Measurements from ENCODE around the gene CYP2J2.
"Not testable (repeated sequence)": the region's sequence is repeated elsewhere in the genome, so short reads cannot be mapped to it uniquely, and the experiment has no call there.

The CYP2J2 gene

GRCh38 chr1:59919746-59920145 lies 6.8 kb downstream of the CYP2J2 start:
- Histone ChIP-seq H3K27ac (ENCODE audit: low read depth, low read length, severe bottlenecking) (no peak overlapping the region), H3K4me1 (ENCODE audit: control insufficient read depth, insufficient read depth, low read length, poor library complexity, severe bottlenecking) (peaks cover 9% of the 10 kb centered on the region), H3K9me3 (ENCODE audit: control insufficient read depth, low read length) (no peaks in the 10 kb centered on the region), H3K36me3 (ENCODE audit: control insufficient read depth, insufficient read depth, low read length) (no peaks in the 10 kb centered on the region), H3K4me3 (ENCODE audit: extremely low read depth, insufficient read depth, low read length, poor library complexity, severe bottlenecking) (no peak overlapping the region)
- 83% methylated on average over 1 of the region's 2 CpGs; no CpG with 5 or more reads in 1 of the 2 experiments for WGBS, 2 experiments (ENCODE audit: insufficient coverage in 2 of 2)

DNA sequence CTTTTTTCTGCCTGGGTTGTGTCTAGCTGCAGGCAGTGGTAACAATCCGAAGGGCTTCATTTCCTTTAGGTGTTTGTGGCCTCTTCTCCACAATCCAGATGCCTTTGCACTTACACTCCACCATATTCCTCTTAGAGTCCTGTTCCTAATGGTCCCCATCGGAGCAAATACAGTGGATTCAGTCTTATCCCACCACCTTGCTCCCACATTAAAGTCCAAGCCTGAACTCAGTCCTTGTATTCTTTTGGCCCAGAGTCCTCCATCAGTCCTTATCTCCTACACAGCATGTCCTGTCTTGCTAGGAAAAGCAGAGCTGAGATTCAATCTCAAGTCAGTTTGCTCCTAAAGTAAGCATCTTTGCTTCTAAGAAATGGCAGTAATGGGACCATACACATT lies 8.8 kb downstream of the CYP2J2 start:
- Histone ChIP-seq H3K36me3 (ENCODE audit: control insufficient read depth, insufficient read depth, low read length) (no peaks in the 10 kb centered on the region), H3K4me3 (ENCODE audit: extremely low read depth, insufficient read depth, low read length, poor library complexity, severe bottlenecking) (no peak overlapping the region)
- WGBS, 2 experiments (ENCODE audit: insufficient coverage in 2 of 2), result 86 to 93% methylated on average over 1 to 2 of the region's 2 CpGs

DNA sequence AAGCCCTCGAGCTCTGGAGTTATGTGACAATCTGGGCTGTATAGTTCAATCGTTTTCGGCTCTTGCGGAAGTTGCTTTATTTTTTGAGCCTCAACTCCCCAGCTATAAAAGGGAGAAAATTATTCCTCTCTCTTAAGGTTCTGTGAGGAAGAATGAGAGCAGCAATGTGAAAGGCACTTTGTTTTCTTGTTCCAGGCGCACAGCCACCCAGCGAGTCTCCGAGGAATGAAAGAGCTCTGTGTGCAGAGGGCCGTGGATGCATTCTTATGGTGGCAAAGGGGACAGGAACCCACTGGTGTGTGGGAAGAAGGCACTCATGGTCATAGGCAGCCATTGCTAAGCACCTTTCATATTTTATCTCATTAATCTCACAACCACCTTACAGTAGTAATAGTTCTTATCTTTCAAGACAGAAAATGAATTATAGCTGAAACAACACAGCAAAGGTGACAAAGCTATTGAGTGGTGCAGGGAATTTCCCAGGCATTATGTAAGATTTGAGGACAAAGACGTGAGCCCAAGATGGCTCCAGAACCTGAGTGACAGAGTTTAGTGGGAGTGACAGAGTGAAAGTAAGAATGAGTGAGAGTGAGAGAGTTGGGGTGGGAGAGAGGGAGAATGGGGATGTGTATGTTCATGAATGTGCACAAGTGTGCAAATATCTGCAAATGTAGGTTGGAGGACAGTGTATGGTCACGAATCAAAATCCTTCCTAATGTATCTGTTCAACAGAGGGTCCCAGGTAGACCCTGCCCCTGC lies 9.4 kb downstream of the CYP2J2 start:
- no peak overlapping the region for H3K4me3 ChIP-seq (ENCODE audit: extremely low read depth, insufficient read depth, low read length, poor library complexity, severe bottlenecking)
- H3K27ac ChIP-seq (ENCODE audit: low read depth, low read length, severe bottlenecking), result no peak overlapping the region
- 94 to 97% methylated on average over 8 to 9 of the region's 10 CpGs for WGBS, 2 experiments (ENCODE audit: insufficient coverage in 2 of 2)
- H3K9me3 ChIP-seq (ENCODE audit: control insufficient read depth, low read length), result no peaks in the 10 kb centered on the region
- H3K4me1 ChIP-seq (ENCODE audit: control insufficient read depth, insufficient read depth, low read length, poor library complexity, severe bottlenecking), result peaks cover 9% of the 10 kb centered on the region
- H3K36me3 ChIP-seq (ENCODE audit: control insufficient read depth, insufficient read depth, low read length), result no peaks in the 10 kb centered on the region

More for the DNA sequence above, 8.8 kb downstream of the CYP2J2 start:
- H3K9me3 ChIP-seq (ENCODE audit: control insufficient read depth, low read length), result no peaks in the 10 kb centered on the region
- no peak overlapping the region for H3K27ac ChIP-seq (ENCODE audit: low read depth, low read length, severe bottlenecking)
- H3K4me1 ChIP-seq (ENCODE audit: control insufficient read depth, insufficient read depth, low read length, poor library complexity, severe bottlenecking), result peaks cover 9% of the 10 kb centered on the region

GRCh38 chr1:59915516-59915915 lies 11.1 kb downstream of the CYP2J2 start:
- H3K9me3 ChIP-seq (ENCODE audit: control insufficient read depth, low read length), result no peaks in the 10 kb centered on the region
- H3K27ac ChIP-seq (ENCODE audit: low read depth, low read length, severe bottlenecking), result no peak overlapping the region
- no peak overlapping the region for H3K4me3 ChIP-seq (ENCODE audit: extremely low read depth, insufficient read depth, low read length, poor library complexity, severe bottlenecking)
- H3K36me3 ChIP-seq (ENCODE audit: control insufficient read depth, insufficient read depth, low read length), result no peaks in the 10 kb centered on the region
- peaks cover 9% of the 10 kb centered on the region for H3K4me1 ChIP-seq (ENCODE audit: control insufficient read depth, insufficient read depth, low read length, poor library complexity, severe bottlenecking)
- 86% methylated on average over 1 of the region's 1 CpG; no CpG with 5 or more reads in 1 of the 2 experiments for WGBS, 2 experiments (ENCODE audit: insufficient coverage in 2 of 2)

- H3K4me3 ChIP-seq (ENCODE audit: extremely low read depth, insufficient read depth, low read length, poor library complexity, severe bottlenecking); H3K27ac ChIP-seq (ENCODE audit: low read depth, low read length, severe bottlenecking); H3K36me3 ChIP-seq (ENCODE audit: control insufficient read depth, insufficient read depth, low read length); H3K9me3 ChIP-seq (ENCODE audit: control insufficient read depth, low read length); H3K4me1 ChIP-seq (ENCODE audit: control insufficient read depth, insufficient read depth, low read length, poor library complexity, severe bottlenecking): not testable (repeated sequence)
- WGBS, 2 experiments (ENCODE audit: insufficient coverage in 2 of 2), result 72 to 92% methylated on average over 2 to 6 of the region's 7 CpGs
Measured at GRCh38 chr1:59914791-59915286, 11.7 kb downstream of the CYP2J2 start.

- Histone ChIP-seq H3K9me3 (ENCODE audit: control insufficient read depth, low read length) (no peaks in the 10 kb centered on the region), H3K36me3 (ENCODE audit: control insufficient read depth, insufficient read depth, low read length) (no peaks in the 10 kb centered on the region), H3K4me1 (ENCODE audit: control insufficient read depth, insufficient read depth, low read length, poor library complexity, severe bottlenecking) (no peaks in the 10 kb centered on the region), H3K4me3 (ENCODE audit: extremely low read depth, insufficient read depth, low read length, poor library complexity, severe bottlenecking) (no peak overlapping the region), H3K27ac (ENCODE audit: low read depth, low read length, severe bottlenecking) (no peak overlapping the region)
- WGBS, 2 experiments (ENCODE audit: insufficient coverage in 2 of 2), result 100% methylated on average over 1 of the region's 2 CpGs; no CpG with 5 or more reads in 1 of the 2 experiments
Measured at GRCh38 chr1:59908682-59909081, 17.9 kb downstream of the CYP2J2 start.

- Histone ChIP-seq H3K4me3 (ENCODE audit: extremely low read depth, insufficient read depth, low read length, poor library complexity, severe bottlenecking) (no peak overlapping the region), H3K4me1 (ENCODE audit: control insufficient read depth, insufficient read depth, low read length, poor library complexity, severe bottlenecking) (no peaks in the 10 kb centered on the region), H3K36me3 (ENCODE audit: control insufficient read depth, insufficient read depth, low read length) (no peaks in the 10 kb centered on the region), H3K27ac (ENCODE audit: low read depth, low read length, severe bottlenecking) (no peak overlapping the region), H3K9me3 (ENCODE audit: control insufficient read depth, low read length) (no peaks in the 10 kb centered on the region)
- 80% methylated on average over 1 of the region's 2 CpGs; no CpG with 5 or more reads in 1 of the 2 experiments for WGBS, 2 experiments (ENCODE audit: insufficient coverage in 2 of 2)
Measured at GRCh38 chr1:59908084-59908483, 18.5 kb downstream of the CYP2J2 start.

- no peaks in the 10 kb centered on the region for H3K9me3 ChIP-seq (ENCODE audit: control insufficient read depth, low read length)
- H3K4me1 ChIP-seq (ENCODE audit: control insufficient read depth, insufficient read depth, low read length, poor library complexity, severe bottlenecking), result no peaks in the 10 kb centered on the region
- H3K4me3 ChIP-seq (ENCODE audit: extremely low read depth, insufficient read depth, low read length, poor library complexity, severe bottlenecking), result no peak overlapping the region
- no peak overlapping the region for H3K27ac ChIP-seq (ENCODE audit: low read depth, low read length, severe bottlenecking)
- WGBS, 2 experiments (ENCODE audit: insufficient coverage in 2 of 2), result 86 to 91% methylated on average over 2 of the region's 2 CpGs
- H3K36me3 ChIP-seq (ENCODE audit: control insufficient read depth, insufficient read depth, low read length), result no peaks in the 10 kb centered on the region
Measured at GRCh38 chr1:59906931-59907330, 19.6 kb downstream of the CYP2J2 start.

- WGBS, 2 experiments (ENCODE audit: insufficient coverage in 2 of 2), result 50 to 54% methylated on average over 5 to 7 of the region's 9 CpGs
Measured at GRCh38 chr1:59903141-59903754, 23.3 kb downstream of the CYP2J2 start.

DNA sequence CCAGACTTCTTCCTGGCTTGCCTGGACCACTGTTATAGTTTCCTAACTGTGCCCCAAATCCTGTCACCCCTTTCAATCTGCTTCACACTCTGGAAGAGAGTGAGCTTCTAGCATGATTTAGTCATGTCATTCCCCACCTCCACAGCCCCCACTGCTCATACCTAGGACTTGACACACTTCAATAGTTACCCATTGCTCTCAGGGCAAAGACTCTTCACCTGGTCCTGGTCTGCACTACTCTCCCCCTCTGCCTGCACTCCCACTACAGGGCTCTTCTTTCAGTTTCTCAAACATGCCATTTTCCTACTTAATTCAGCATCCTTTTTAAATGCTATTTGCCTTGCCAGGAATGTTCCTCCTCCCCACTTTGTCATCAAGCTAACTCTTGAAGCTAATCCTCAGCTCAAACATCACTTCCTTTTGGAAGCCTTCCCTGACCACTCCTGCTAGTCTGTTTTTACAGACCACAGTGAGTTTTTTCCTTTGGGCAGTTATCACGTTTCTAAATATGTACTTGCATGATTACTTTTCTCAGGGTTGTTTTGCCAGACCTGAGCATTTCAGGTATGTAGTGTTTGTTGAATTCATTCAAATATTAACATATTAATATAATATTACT lies 24.7 kb downstream of the CYP2J2 start:
- WGBS, 2 experiments (ENCODE audit: insufficient coverage in 2 of 2), result no CpG with 5 or more reads among the region's 1 CpG

More at GRCh38 chr1:59903141-59903754, 23.3 kb downstream of the CYP2J2 start:
- H3K27ac ChIP-seq (ENCODE audit: low read depth, low read length, severe bottlenecking), result no peak overlapping the region
- no peaks in the 10 kb centered on the region for H3K36me3 ChIP-seq (ENCODE audit: control insufficient read depth, insufficient read depth, low read length)
- no peak overlapping the region for H3K4me3 ChIP-seq (ENCODE audit: extremely low read depth, insufficient read depth, low read length, poor library complexity, severe bottlenecking)
- no peaks in the 10 kb centered on the region for H3K4me1 ChIP-seq (ENCODE audit: control insufficient read depth, insufficient read depth, low read length, poor library complexity, severe bottlenecking)
- H3K9me3 ChIP-seq (ENCODE audit: control insufficient read depth, low read length), result no peaks in the 10 kb centered on the region

More for the DNA sequence above, 24.7 kb downstream of the CYP2J2 start:
- Histone ChIP-seq H3K27ac (ENCODE audit: low read depth, low read length, severe bottlenecking) (no peak overlapping the region), H3K4me3 (ENCODE audit: extremely low read depth, insufficient read depth, low read length, poor library complexity, severe bottlenecking) (no peak overlapping the region), H3K36me3 (ENCODE audit: control insufficient read depth, insufficient read depth, low read length) (no peaks in the 10 kb centered on the region), H3K4me1 (ENCODE audit: control insufficient read depth, insufficient read depth, low read length, poor library complexity, severe bottlenecking) (no peaks in the 10 kb centered on the region), H3K9me3 (ENCODE audit: control insufficient read depth, low read length) (no peaks in the 10 kb centered on the region)

Data from mesodermal cell (in vitro differentiated cells).